ENCODE results near the gene GOLGA1.
"Not testable (repeated sequence)": the region's sequence is repeated elsewhere in the genome, so short reads cannot be mapped to it uniquely, and the experiment has no call there.

GOLGA1 gene

GRCh38 chr9:124940521-124940893, 376 bp downstream of the GOLGA1 start:
- no peak for DNase-seq

- no peak for DNase-seq
Observed at GRCh38 chr9:124939944-124940343, 939 bp downstream of the GOLGA1 start.

- peak; percentile 49 for DNase-seq
Observed at GRCh38 chr9:124934290-124934689, 6.6 kb downstream of the GOLGA1 start.

- DNase-seq, result no peak
Observed at GRCh38 chr9:124932333-124932732, 8.6 kb downstream of the GOLGA1 start.

- DNase-seq, result no peak
Observed at GRCh38 chr9:124929464-124929863, 11.4 kb downstream of the GOLGA1 start.

- no peak for DNase-seq
Observed at GRCh38 chr9:124928116-124928515, 12.8 kb downstream of the GOLGA1 start.

- not testable (repeated sequence) for DNase-seq
Observed at GRCh38 chr9:124920394-124920793, 20.5 kb downstream of the GOLGA1 start.

GRCh38 chr9:124914753-124915405, 26.0 kb downstream of the GOLGA1 start:
- DNase-seq, result no peak

- no peak for DNase-seq
Observed at GRCh38 chr9:124913378-124913777, 27.5 kb downstream of the GOLGA1 start.

GRCh38 chr9:124911766-124912165, 29.1 kb downstream of the GOLGA1 start:
- DNase-seq, result no peak

GRCh38 chr9:124908098-124908497, 32.8 kb downstream of the GOLGA1 start:
- DNase-seq, result no peak

- DNase-seq, result no peak
Observed at GRCh38 chr9:124906966-124907365, 33.9 kb downstream of the GOLGA1 start.

GRCh38 chr9:124899845-124900244, 41.0 kb downstream of the GOLGA1 start:
- no peak for DNase-seq

GRCh38 chr9:124897570-124898460, 43.1 kb downstream of the GOLGA1 start:
- no peak for DNase-seq

GRCh38 chr9:124894741-124895170, 46.1 kb downstream of the GOLGA1 start:
- DNase-seq, result peak; percentile 36

- DNase-seq, result no peak
Observed at GRCh38 chr9:124894035-124894740, 46.7 kb downstream of the GOLGA1 start.

- no peak for DNase-seq
Observed at GRCh38 chr9:124890179-124890578, 50.7 kb downstream of the GOLGA1 start.

GRCh38 chr9:124889006-124889405, 51.9 kb downstream of the GOLGA1 start:
- DNase-seq, result no peak

GRCh38 chr9:124887832-124888231, 53.1 kb downstream of the GOLGA1 start:
- DNase-seq, result no peak

GRCh38 chr9:124886866-124887492, 53.9 kb downstream of the GOLGA1 start:
- DNase-seq, result no peak

GRCh38 chr9:124886461-124886860, 54.4 kb downstream of the GOLGA1 start:
- no peak for DNase-seq

- no peak for DNase-seq
Observed at GRCh38 chr9:124885551-124885950, 55.3 kb downstream of the GOLGA1 start.

GRCh38 chr9:124884376-124884775, 56.5 kb downstream of the GOLGA1 start:
- DNase-seq, result peak; percentile 78

Data from fibroblast of skin of back (primary cell).